Stomach (tissue), 4 donors: ENCODE data around the gene NT5C1A.

Source experiments
- EP300 ChIP-seq: sonication (generic); formaldehyde crosslinking; IDR thresholded peaks from one replicate; pipeline ENCODE4 v1.6.1; 2017; ENCODE audit warnings: antibody characterized with exemption
- POLR2A ChIP-seq, 4 donors: fragments of 450-650 bp; IDR thresholded peaks; one replicate each; pipeline ENCODE4 v1.6.1; 2016; ENCODE audit warnings: antibody characterized with exemption in 4 of 4, control low read depth in 2 of 4, mild to moderate bottlenecking in 1 of 4, moderate library complexity in 1 of 4
- POLR2AphosphoS5 ChIP-seq, 3 donors: sonication (generic); formaldehyde crosslinking; IDR thresholded peaks; one replicate each; pipeline ENCODE4 v1.6.1; 2016; ENCODE audit warnings: antibody characterized with exemption in 3 of 3
- TF ChIP-seq, protein P1 (sequence below), 7 experiments: fragments of 450-650 bp in 4 of 7; fragments of 200-600 bp in 3 of 7; sonication (generic) in 3 of 7; IDR thresholded peaks; one replicate each; pipeline ENCODE4 v1.5.1; 2016 to 2019; ENCODE audit warnings: antibody characterized with exemption in 7 of 7, control low read depth in 2 of 7, mild to moderate bottlenecking in 1 of 7

DNA sequence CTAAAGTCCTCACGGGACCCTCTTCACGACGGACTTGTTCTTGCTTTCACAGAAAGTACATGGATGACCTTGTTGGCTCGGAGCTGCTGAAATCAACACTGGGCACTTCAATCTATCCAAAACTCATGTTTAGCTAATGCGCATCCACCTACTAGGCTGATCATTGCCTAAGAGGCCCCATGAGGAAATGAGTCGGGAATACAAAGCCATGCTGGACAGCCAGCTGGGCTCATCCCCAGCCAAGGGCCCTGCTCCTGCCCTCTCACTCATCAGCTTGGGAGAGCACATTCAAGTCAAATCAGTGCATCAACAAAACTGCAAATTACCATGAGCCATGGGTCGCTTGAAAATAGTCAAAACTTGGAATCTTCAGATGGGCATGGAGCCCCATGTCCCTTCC lies 17.6 kb downstream of the NT5C1A start:
- TF ChIP-seq POLR2A (IDR thresholded peaks at IDR 0.05) (no peak), POLR2AphosphoS5 (IDR thresholded peaks at IDR 0.05) (no peak), EP300 (no peak)
- TF ChIP-seq, protein P1, sequence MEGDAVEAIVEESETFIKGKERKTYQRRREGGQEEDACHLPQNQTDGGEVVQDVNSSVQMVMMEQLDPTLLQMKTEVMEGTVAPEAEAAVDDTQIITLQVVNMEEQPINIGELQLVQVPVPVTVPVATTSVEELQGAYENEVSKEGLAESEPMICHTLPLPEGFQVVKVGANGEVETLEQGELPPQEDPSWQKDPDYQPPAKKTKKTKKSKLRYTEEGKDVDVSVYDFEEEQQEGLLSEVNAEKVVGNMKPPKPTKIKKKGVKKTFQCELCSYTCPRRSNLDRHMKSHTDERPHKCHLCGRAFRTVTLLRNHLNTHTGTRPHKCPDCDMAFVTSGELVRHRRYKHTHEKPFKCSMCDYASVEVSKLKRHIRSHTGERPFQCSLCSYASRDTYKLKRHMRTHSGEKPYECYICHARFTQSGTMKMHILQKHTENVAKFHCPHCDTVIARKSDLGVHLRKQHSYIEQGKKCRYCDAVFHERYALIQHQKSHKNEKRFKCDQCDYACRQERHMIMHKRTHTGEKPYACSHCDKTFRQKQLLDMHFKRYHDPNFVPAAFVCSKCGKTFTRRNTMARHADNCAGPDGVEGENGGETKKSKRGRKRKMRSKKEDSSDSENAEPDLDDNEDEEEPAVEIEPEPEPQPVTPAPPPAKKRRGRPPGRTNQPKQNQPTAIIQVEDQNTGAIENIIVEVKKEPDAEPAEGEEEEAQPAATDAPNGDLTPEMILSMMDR (IDR thresholded peaks at IDR 0.05): no peak
